Spinal cord (tissue), 10 donors: ENCODE results near the gene GPR149. TPM values are rescaled to one million over a fixed set of nuclear protein-coding genes. Genes with fewer than 3 reads are reported as not detected.

ENCODE experiments used
- DNase-seq, 6 donors: peaks; one replicate each; pipeline versions ENCODE4 v3.0.0 to v3.0.0-alpha.2; 2013 to 2015; ENCODE audit warnings: low spot score in 6 of 6, low read depth in 4 of 6
- H3K27ac ChIP-seq: one replicate; pipeline ENCODE4 v1.5.1; 2013; ENCODE audit warnings: low read depth, low read length, control low read depth
- H3K27me3 ChIP-seq: one replicate; pipeline ENCODE4 v1.6.1; 2013; ENCODE audit warnings: low read length; ENCODE audit not compliant: control insufficient read depth, insufficient read depth
- H3K36me3 ChIP-seq: one replicate; pipeline ENCODE4 v1.6.1; 2013; ENCODE audit warnings: low read length; ENCODE audit not compliant: control insufficient read depth, insufficient read depth
- H3K4me1 ChIP-seq: one replicate; pipeline ENCODE4 v1.6.1; 2013; ENCODE audit warnings: low read length; ENCODE audit not compliant: control insufficient read depth, insufficient read depth
- H3K4me3 ChIP-seq: one replicate; pipeline ENCODE4 v1.5.1; 2013; ENCODE audit warnings: low read depth, low read length, control low read depth
- H3K9me3 ChIP-seq: one replicate; pipeline ENCODE4 v1.6.1; 2013; ENCODE audit warnings: low read length; ENCODE audit not compliant: control insufficient read depth, insufficient read depth
- WGBS: methylation state at CpG from one replicate; pipeline ENCODE4 v1.1.5; 2013; ENCODE audit warnings: missing lambda C conversion rate; ENCODE audit not compliant: insufficient coverage; 5-methylcytosine and 5-hydroxymethylcytosine counted together
- polyA plus RNA-seq, 2 donors: library from polyadenylated mRNA; unstranded; fragments of 120-200 nt; gene quantifications; one replicate each; pipeline ENCODE4 v1.2.1, GENCODE V29; 2013; ENCODE audit not compliant: insufficient read length in 2 of 2
- total RNA-seq, 2 donors: library from RNA; depleted of rRNA in 1 of 2; stranded (reverse); fragments of 120-200 nt in 1 of 2; fragments of >200 nt in 1 of 2; gene quantifications; one replicate each; pipeline versions ENCODE4 v1.2.3 to v1.2.4, GENCODE V29; 2013 to 2014
- donor health status: healthy.

GPR149 gene
- total and polyA plus RNA-seq, 4 donors, result 1.5 to 12.7 (median 2.0) TPM

- Histone ChIP-seq H3K9me3 (no peaks in the 10 kb centered on the region), H3K27ac (no peak overlapping the region), H3K36me3 (no peaks in the 10 kb centered on the region), H3K27me3 (no peaks in the 10 kb centered on the region), H3K4me3 (no peak overlapping the region), H3K4me1 (peaks cover 4% of the 10 kb centered on the region)
- WGBS, result 85% methylated on average over 1 of the region's 5 CpGs
- DNase-seq, result no peak
Observed at GRCh38 chr3:154316974-154317767, 112.8 kb downstream of the GPR149 start.

- no CpG with 5 or more reads among the region's 1 CpG for WGBS
- H3K4me3 ChIP-seq, result no peak overlapping the region
- no peak overlapping the region for H3K27ac ChIP-seq
- DNase-seq, result no peak
- H3K4me1 ChIP-seq, result no peaks in the 10 kb centered on the region
- H3K36me3 ChIP-seq, result no peaks in the 10 kb centered on the region
- no peaks in the 10 kb centered on the region for H3K27me3 ChIP-seq
- no peaks in the 10 kb centered on the region for H3K9me3 ChIP-seq
Observed at GRCh38 chr3:154314152-154314551, 115.8 kb downstream of the GPR149 start.

- peak in 1 of 6 donors; percentile 6 for DNase-seq
- H3K27ac ChIP-seq, result no peak overlapping the region
Observed at GRCh38 chr3:154310840-154311239, 119.2 kb downstream of the GPR149 start.

GRCh38 chr3:154307363-154307762, 122.6 kb downstream of the GPR149 start:
- H3K27ac ChIP-seq, result no peak overlapping the region
- DNase-seq, result no peak

More at GRCh38 chr3:154310840-154311239, 119.2 kb downstream of the GPR149 start:
- Histone ChIP-seq H3K4me3 (no peak overlapping the region), H3K36me3 (peaks cover 3% of the 10 kb centered on the region), H3K9me3 (no peaks in the 10 kb centered on the region), H3K4me1 (no peaks in the 10 kb centered on the region), H3K27me3 (no peaks in the 10 kb centered on the region)

GRCh38 chr3:154304936-154305335, 125.1 kb downstream of the GPR149 start:
- no CpG with 5 or more reads among the region's 3 CpGs for WGBS

More at GRCh38 chr3:154307363-154307762, 122.6 kb downstream of the GPR149 start:
- H3K36me3 ChIP-seq, result peaks cover 13% of the 10 kb centered on the region
- H3K9me3 ChIP-seq, result no peaks in the 10 kb centered on the region
- H3K27me3 ChIP-seq, result no peaks in the 10 kb centered on the region
- no peak overlapping the region for H3K4me3 ChIP-seq
- H3K4me1 ChIP-seq, result no peaks in the 10 kb centered on the region

GRCh38 chr3:154304116-154304786, 125.7 kb downstream of the GPR149 start:
- no peaks in the 10 kb centered on the region for H3K27me3 ChIP-seq
- DNase-seq, result no peak
- H3K4me3 ChIP-seq, result no peak overlapping the region
- no peaks in the 10 kb centered on the region for H3K9me3 ChIP-seq
- no peak overlapping the region for H3K27ac ChIP-seq
- H3K36me3 ChIP-seq, result peaks cover 17% of the 10 kb centered on the region
- no peaks in the 10 kb centered on the region for H3K4me1 ChIP-seq

More at GRCh38 chr3:154304936-154305335, 125.1 kb downstream of the GPR149 start:
- DNase-seq, result no peak
- Histone ChIP-seq H3K4me1 (no peaks in the 10 kb centered on the region), H3K27ac (no peak overlapping the region), H3K4me3 (no peak overlapping the region), H3K27me3 (no peaks in the 10 kb centered on the region), H3K9me3 (no peaks in the 10 kb centered on the region), H3K36me3 (peaks cover 17% of the 10 kb centered on the region)

- no peak overlapping the region for H3K27ac ChIP-seq
- no peak overlapping the region for H3K4me3 ChIP-seq
- H3K27me3 ChIP-seq, result no peaks in the 10 kb centered on the region
- H3K36me3 ChIP-seq, result peaks cover 25% of the 10 kb centered on the region
- 71% methylated on average over 1 of the region's 3 CpGs for WGBS
- no peak for DNase-seq
- H3K4me1 ChIP-seq, result no peaks in the 10 kb centered on the region
- H3K9me3 ChIP-seq, result no peaks in the 10 kb centered on the region
Observed at GRCh38 chr3:154301561-154301960, 128.4 kb downstream of the GPR149 start.

- no peak for DNase-seq
- Histone ChIP-seq H3K27me3 (no peaks in the 10 kb centered on the region), H3K27ac (no peak overlapping the region), H3K4me3 (no peak overlapping the region), H3K4me1 (no peaks in the 10 kb centered on the region), H3K36me3 (peaks cover 37% of the 10 kb centered on the region), H3K9me3 (no peaks in the 10 kb centered on the region)
- no CpG with 5 or more reads among the region's 2 CpGs for WGBS
Observed at GRCh38 chr3:154294016-154294415, 136.0 kb downstream of the GPR149 start.

GRCh38 chr3:154290187-154290586, 139.8 kb downstream of the GPR149 start:
- no peaks in the 10 kb centered on the region for H3K27me3 ChIP-seq
- peaks cover 24% of the 10 kb centered on the region for H3K36me3 ChIP-seq
- H3K4me1 ChIP-seq, result no peaks in the 10 kb centered on the region
- no peak overlapping the region for H3K4me3 ChIP-seq
- DNase-seq, result no peak
- no peaks in the 10 kb centered on the region for H3K9me3 ChIP-seq
- WGBS, result no CpG with 5 or more reads among the region's 5 CpGs
- no peak overlapping the region for H3K27ac ChIP-seq
